ENCODE results near the gene KIF3B.
"Not testable (repeated sequence)": the region's sequence is repeated elsewhere in the genome, so short reads cannot be mapped to it uniquely, and the experiment has no call there.

The KIF3B gene

DNA sequence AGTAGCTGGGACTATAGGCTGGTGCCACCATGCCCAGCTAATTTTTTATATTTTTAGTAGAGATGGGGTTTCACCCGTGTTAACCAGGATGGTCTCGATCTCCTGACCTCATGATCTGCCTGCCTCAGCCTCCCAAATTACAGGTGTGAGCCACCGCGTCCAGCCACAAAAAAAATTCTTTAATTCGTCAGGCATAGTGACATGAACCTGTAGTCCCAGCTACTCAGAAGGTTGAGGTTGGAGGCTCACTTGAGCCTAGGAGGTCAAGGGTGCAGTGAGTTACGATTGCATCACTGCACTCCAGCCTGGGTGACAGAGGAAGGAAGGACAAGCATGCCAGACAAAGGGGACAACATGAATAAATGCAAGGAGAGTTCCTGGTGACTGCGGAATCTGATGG, 61.2 kb downstream of the KIF3B start:
- DNase-seq (ENCODE audit: low spot score): no peak
- Histone ChIP-seq H3K27ac (no peak overlapping the region), H3K4me3 (no peak overlapping the region)
- TF ChIP-seq, protein P1, sequence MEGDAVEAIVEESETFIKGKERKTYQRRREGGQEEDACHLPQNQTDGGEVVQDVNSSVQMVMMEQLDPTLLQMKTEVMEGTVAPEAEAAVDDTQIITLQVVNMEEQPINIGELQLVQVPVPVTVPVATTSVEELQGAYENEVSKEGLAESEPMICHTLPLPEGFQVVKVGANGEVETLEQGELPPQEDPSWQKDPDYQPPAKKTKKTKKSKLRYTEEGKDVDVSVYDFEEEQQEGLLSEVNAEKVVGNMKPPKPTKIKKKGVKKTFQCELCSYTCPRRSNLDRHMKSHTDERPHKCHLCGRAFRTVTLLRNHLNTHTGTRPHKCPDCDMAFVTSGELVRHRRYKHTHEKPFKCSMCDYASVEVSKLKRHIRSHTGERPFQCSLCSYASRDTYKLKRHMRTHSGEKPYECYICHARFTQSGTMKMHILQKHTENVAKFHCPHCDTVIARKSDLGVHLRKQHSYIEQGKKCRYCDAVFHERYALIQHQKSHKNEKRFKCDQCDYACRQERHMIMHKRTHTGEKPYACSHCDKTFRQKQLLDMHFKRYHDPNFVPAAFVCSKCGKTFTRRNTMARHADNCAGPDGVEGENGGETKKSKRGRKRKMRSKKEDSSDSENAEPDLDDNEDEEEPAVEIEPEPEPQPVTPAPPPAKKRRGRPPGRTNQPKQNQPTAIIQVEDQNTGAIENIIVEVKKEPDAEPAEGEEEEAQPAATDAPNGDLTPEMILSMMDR (IDR thresholded peaks at IDR 0.05): no peak

DNA sequence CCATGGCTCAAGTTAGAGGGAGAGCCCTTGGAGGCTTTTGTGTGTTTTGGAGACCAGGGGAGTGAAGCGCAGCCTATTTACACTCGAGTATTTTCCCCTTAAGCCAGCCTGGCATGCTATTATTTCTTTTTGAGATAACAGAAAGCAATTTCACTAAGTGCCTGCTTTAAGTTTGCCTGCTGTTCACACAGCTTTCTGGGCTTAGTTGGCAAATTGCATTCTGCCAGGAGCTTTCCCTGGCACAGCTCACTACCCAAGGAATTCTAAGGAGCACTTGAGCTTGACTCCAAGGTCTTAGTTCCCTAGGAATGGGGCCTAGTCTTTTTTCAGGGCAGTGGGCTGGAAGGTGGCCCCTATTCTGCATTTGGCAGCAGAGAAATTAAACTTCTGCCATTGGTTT, 61.7 kb downstream of the KIF3B start:
- TF ChIP-seq, protein P1 (IDR thresholded peaks at IDR 0.05): no peak
- Histone ChIP-seq H3K4me3 (no peak overlapping the region), H3K27ac (no peak overlapping the region)
- DNase-seq (ENCODE audit: low spot score): no peak

DNA sequence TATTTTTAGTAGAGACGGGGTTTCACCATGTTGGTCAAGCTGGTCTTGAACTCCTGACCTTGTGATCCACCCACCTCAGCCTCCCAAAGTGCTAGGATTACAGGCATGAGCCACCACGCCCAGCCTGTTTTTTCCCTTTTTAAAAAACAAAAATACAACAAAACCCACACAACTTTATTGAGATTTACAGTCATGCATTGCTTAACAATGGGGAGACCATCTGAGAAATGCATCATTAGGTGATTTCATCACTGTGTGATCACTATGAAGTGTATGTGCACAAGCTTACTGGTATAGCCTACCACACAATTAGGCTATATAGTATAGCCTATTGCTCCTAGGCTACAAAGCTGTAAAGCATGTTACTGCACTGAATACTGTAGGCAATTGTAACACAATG, 63.6 kb downstream of the KIF3B start:
- not testable (repeated sequence) for H3K27ac ChIP-seq; H3K4me3 ChIP-seq; DNase-seq (ENCODE audit: low spot score)

DNA sequence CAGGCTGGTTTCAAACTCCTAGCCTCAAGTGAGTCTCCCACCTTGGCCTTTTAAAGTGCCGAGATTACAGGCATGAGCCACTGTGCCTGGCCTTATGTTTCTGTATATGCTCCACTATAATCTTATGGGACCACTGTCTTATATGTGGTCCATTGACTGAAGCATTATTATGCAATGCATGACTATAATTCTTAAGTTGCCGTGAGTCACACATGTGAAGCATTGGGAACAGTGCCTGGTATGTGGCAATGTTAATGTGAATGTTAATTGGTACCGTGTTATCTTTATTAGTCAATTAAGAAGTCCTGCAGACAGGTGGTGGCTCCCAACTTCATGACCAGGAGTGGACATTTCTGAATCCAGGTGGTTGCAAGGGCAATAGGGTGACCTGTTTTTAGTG, 66.0 kb downstream of the KIF3B start:
- Histone ChIP-seq H3K27ac (no peak overlapping the region), H3K4me3 (no peak overlapping the region)
- TF ChIP-seq, protein P1 (IDR thresholded peaks at IDR 0.05): no peak
- DNase-seq (ENCODE audit: low spot score): no peak

DNA sequence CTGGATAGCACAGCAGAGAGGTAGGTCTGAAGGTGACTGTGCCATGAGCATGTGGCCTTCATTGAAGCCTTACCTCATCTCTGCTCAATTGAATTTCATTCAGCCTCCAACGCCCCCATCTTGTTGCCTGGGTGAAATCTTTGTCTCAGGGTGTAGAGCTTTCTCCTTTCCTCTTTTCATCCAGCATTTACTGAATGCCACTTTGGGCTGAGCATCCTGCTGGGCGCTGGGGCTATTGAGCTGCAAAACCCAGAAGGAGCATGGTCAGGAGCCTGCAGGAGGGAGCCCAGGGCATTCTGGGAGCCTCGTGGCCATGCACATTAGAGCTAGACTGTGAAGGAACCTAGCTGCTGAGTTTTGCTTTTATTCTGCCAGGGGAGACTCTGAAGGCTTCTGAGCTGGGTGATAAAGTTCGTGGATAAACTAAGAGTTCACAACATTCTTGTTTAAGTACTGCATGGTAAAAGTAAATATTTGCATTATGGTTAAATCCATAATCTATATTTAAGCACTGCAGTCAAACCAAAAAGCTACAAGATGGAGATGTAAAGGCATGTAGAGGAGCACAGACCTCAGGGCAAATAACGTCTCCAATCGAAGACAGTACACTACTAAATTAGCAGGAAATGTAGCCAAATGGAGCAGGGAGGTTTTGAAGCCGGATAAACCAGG, 67.5 kb downstream of the KIF3B start:
- TF ChIP-seq, protein P1 (IDR thresholded peaks at IDR 0.05): no peak
- no peak overlapping the region for H3K4me3 ChIP-seq
- no peak overlapping the region for H3K27ac ChIP-seq
- DNase-seq (ENCODE audit: low spot score): no peak

DNA sequence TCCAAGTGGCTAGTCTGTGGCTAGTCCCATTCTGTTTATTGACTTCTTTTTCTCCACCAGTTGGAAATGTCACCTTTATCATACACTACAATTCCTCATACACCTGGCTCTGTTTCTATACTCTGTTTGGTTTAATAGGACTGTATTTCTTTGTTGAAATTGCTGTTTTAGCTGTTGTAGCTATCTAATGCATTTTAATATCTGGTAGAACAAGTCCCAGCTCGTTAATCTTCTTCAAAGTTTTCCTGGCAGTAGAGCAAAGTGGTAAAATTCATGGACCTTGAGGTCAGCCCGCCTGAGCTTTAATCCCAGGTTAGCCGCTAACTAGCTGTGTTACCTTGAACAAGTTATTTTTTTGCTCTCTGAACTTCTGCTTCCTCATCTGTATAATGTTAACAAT, 70.8 kb downstream of the KIF3B start:
- H3K27ac ChIP-seq: no peak overlapping the region
- H3K4me3 ChIP-seq: no peak overlapping the region
- no peak for DNase-seq (ENCODE audit: low spot score)
- TF ChIP-seq, protein P1 (IDR thresholded peaks at IDR 0.05): no peak

DNA sequence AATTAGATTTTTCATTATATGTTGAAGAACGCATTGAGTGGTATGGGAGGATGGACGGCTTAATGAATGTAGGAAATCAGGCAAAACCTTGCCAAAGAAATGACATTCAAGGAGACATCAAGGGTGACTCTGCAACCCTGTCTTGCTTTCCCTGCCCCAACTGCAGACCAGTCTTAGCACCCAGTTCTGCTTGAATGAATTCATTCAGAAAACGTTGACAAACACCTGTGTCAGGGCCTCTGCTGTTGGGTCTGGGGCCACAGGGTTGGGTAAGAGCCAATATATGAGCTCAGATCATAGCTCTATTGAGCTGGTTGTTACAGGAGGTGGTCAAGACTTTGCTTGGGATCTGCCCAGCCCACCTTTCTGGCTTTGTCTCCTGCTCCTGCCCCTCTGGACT, 73.0 kb downstream of the KIF3B start:
- DNase-seq (ENCODE audit: low spot score): no peak
- Histone ChIP-seq H3K4me3 (no peak overlapping the region), H3K27ac (no peak overlapping the region)
- TF ChIP-seq, protein P1 (IDR thresholded peaks at IDR 0.05): no peak

Measured in coronary artery (tissue), 2 donors.